WI38 (cell line): Measurements from ENCODE around the gene PNMT.
"Not testable (repeated sequence)": the region's sequence is repeated elsewhere in the genome, so short reads cannot be mapped to it uniquely, and the experiment has no call there.

Experiments
- H3K4me3 ChIP-seq: 2 replicates; pipeline ENCODE4 v1.5.1; 2011; ENCODE audit warnings: low read depth, mild to moderate bottlenecking, control low read depth, low read length
- TF ChIP-seq, protein P1 (sequence below): IDR thresholded peaks from 2 replicates; pipeline ENCODE4 v1.5.1; 2012; ENCODE audit warnings: low read depth, mild to moderate bottlenecking, control low read depth, low read length

The PNMT gene

DNA sequence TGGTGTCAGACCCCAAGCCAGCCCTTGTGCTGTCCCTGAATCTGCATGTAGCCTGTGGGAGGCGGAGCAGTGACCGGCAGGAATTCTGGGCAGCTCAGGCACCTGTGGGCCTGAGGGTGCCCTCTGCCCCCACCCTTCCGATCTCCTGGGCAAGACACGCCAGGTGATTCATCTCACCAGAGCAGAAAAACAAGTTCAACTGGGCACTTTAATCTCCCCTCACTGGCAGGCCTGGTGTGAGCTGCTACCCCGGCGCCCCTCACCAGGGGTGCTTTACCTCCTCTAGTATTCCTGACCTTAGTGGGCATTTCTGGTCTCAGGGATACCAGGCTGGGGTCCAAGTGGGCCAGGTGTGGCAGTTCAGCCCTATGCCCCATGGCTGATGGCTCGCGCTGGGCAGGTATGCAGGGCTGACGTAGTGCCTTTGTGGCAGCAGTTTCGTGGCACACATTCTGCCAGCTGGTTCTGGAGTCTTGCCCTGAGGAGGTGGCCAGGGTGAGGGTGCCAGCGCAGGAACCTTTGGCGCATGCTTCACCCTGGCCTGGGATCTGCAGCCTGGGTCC lies 37.6 kb downstream of the PNMT start:
- H3K4me3 ChIP-seq: no peak overlapping the region
- TF ChIP-seq, protein P1, sequence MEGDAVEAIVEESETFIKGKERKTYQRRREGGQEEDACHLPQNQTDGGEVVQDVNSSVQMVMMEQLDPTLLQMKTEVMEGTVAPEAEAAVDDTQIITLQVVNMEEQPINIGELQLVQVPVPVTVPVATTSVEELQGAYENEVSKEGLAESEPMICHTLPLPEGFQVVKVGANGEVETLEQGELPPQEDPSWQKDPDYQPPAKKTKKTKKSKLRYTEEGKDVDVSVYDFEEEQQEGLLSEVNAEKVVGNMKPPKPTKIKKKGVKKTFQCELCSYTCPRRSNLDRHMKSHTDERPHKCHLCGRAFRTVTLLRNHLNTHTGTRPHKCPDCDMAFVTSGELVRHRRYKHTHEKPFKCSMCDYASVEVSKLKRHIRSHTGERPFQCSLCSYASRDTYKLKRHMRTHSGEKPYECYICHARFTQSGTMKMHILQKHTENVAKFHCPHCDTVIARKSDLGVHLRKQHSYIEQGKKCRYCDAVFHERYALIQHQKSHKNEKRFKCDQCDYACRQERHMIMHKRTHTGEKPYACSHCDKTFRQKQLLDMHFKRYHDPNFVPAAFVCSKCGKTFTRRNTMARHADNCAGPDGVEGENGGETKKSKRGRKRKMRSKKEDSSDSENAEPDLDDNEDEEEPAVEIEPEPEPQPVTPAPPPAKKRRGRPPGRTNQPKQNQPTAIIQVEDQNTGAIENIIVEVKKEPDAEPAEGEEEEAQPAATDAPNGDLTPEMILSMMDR: no peak

DNA sequence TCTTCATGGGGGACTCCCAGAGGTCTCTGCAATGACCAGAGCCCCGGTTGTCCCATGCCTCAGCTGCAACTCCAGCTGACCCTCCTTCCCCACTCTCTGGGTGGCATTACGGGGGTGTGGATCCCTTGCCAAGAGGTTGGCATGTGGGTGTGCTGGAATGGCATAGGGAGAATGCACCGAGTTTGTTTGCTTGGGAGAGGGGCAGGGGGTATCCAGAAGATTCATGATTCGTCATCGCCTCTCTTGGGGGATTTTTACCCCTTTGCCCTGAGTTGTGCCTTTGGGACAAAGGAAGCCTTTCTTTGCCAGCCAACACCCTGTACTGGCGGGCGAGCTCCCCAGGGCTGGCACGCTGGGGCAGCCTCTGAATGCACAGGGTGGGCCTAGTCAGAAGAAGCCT lies 38.1 kb downstream of the PNMT start:
- H3K4me3 ChIP-seq: no peak overlapping the region
- TF ChIP-seq, protein P1: no peak

DNA sequence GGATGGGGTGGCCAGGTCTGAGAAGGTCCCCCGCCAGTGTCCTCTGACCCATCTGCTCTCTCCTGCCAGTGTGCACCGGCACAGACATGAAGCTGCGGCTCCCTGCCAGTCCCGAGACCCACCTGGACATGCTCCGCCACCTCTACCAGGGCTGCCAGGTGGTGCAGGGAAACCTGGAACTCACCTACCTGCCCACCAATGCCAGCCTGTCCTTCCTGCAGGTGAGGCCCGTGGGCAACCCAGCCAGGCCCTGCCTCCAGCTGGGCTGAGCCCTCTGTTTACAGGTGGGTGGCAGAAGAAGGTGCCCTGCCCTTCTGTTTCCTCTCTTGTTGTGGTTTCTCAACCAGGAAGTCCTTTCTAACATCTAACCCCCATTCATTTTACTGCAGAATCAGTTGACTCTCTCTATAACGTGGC lies 38.7 kb downstream of the PNMT start:
- H3K4me3 ChIP-seq: no peak overlapping the region
- TF ChIP-seq, protein P1: no peak

DNA sequence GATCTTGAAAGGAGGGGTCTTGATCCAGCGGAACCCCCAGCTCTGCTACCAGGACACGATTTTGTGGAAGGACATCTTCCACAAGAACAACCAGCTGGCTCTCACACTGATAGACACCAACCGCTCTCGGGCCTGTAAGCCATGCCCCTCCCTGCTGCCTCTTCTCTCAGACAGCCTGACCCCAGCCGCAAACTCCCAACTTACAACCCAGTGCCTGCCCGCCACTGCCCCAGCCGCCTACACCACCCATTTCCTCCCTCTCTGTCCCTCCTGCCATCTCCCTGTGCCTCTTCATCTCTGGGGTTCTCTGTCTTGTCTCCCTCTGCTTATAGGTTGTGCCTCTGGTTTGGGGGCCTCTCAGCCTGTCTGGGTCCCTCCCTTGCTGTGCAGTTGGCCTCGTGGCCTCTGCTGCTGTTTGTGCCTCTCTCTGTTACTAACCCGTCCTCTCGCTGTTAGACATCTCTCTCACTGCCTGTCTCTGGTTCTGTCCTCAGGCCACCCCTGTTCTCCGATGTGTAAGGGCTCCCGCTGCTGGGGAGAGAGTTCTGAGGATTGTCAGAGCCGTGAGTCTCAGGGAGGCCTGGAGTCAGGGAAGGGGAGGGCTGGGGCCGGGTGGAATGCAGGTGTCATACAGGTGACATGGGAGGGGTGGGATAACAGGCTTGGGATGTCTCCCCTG lies 41.2 kb downstream of the PNMT start:
- H3K4me3 ChIP-seq: no peak overlapping the region
- TF ChIP-seq, protein P1: no peak

DNA sequence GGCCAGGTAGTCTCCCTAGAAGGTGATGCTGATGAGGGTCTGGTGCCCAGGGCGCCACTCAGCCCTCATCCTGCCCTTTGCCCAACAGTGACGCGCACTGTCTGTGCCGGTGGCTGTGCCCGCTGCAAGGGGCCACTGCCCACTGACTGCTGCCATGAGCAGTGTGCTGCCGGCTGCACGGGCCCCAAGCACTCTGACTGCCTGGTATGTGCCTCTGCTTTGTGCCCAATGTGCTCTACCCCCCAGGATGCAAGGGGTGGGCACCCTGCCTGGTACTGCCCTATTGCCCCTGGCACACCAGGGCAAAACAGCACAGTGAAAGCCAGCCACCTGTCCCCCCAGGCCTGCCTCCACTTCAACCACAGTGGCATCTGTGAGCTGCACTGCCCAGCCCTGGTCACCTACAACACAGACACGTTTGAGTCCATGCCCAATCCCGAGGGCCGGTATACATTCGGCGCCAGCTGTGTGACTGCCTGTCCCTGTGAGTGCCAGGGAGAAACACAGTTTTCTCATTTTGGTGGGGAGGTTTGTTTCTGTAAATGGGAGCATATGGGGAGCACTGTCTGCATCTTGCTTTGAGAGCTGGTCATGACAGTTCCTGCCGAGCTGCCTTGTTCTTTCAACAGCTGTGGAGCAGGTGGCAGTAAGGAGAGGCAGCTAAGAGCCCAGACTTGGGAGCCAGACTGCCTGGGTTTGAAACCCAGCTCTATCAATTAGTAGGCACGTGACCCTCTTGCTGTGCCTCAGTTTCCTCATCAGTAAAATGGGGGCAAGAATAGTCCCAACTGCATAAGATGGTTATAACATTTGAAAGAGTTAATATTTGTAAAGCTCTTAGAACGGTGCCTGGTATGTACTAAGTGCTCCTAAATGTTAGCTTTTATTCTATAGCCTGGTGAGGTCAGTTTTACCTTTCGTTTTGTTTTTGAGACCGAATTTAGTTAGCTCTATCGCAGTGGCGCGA lies 42.0 kb downstream of the PNMT start:
- H3K4me3 ChIP-seq: no peak overlapping the region
- TF ChIP-seq, protein P1: no peak

DNA sequence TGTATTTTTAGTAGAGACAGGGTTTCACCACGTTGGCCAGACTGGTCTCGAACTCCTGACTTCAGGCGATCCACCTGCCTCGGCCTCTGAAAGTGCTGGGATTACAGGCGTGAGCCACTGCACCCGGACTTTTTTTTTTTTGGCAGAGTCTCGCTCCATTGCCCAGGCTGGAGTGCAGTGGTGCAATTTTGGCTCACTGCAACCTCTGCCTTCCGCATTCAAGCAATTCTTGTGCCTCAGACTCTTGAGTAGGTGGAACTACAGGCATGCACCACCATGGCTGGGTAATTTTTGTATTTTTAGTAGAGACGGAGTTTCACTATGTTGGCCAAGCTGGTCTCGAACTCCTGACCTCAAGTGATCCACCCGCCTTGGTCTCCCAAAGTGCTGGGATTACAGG lies 42.8 kb downstream of the PNMT start:
- H3K4me3 ChIP-seq: not testable (repeated sequence)

DNA sequence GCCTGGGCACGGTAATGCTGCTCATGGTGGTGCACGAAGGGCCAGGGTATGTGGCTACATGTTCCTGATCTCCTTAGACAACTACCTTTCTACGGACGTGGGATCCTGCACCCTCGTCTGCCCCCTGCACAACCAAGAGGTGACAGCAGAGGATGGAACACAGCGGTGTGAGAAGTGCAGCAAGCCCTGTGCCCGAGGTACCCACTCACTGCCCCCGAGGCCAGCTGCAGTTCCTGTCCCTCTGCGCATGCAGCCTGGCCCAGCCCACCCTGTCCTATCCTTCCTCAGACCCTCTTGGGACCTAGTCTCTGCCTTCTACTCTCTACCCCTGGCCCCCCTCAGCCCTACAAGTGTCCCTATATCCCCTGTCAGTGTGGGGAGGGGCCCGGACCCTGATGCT lies 43.6 kb downstream of the PNMT start:
- no peak overlapping the region for H3K4me3 ChIP-seq
- TF ChIP-seq, protein P1: no peak
